GM12878 (cell line): Measurements from ENCODE around the gene CXCL8. TPM values are rescaled to one million over a fixed set of nuclear protein-coding genes. Genes with fewer than 3 reads are reported as not detected.

ENCODE experiments used
- ATAC-seq: fragments of 200-7000 bp; cut with Tn5 transposase; 3 replicates; pipeline ENCODE4 v1.9.1; 2020; ENCODE audit warnings: mild to moderate bottlenecking, moderate library complexity
- BruUV-seq: library from RNA; stranded (reverse); fragments of 400-500 nt; replicated peaks from 2 replicates; lab custom pipeline; 2021; lab: Mats Ljungman, UMichigan
- CTCF ChIA-PET: fragments of 300-600 bp; sonication (Branson Sonifier 250); formaldehyde crosslinking; extraction: SDS; loops from one replicate; lab custom pipeline; 2021; ENCODE audit warnings: inconsistent platforms; lab: Yijun Ruan, JAX
- POLR2A ChIA-PET: fragments of 350-600 bp; formaldehyde crosslinking; extraction: SDS; loops from one replicate; lab custom pipeline; 2021; ENCODE audit warnings: inconsistent platforms; lab: Charles Lee
- RAD21 ChIA-PET: fragments of 300-600 bp; sonication (Branson Sonifier 250); formaldehyde crosslinking; loops from one replicate; lab custom pipeline; 2023; ENCODE audit warnings: antibody characterized with exemption; ENCODE audit not compliant: unreplicated experiment; lab: Charles Lee
- SMC1A ChIA-PET: fragments of 300-600 bp; sonication (Branson Sonifier 250); formaldehyde crosslinking; loops from one replicate; lab custom pipeline; 2023; ENCODE audit not compliant: unreplicated experiment, uncharacterized antibody; lab: Charles Lee
- DNase-seq: peaks from one replicate; pipeline ENCODE4 v3.0.0-alpha.2; 2011; ENCODE audit warnings: low read depth, low spot score
- FAIRE-seq: peaks from 3 replicates; lab custom pipeline; 2011; peaks lifted over from hg19 to GRCh38; lab: Jason Lieb, UNC
- H2AFZ ChIP-seq: 2 replicates; pipeline ENCODE4 v1.6.0; 2011; ENCODE audit warnings: low read depth, low read length, control low read depth; ENCODE audit not compliant: control insufficient read depth
- H3K27ac ChIP-seq: 2 replicates; pipeline ENCODE4 v1.5.1; 2011; ENCODE audit warnings: control low read depth; ENCODE audit not compliant: control insufficient read depth, insufficient read depth
- H3K27me3 ChIP-seq, 2 experiments: replicated peaks in 1 of 2; 2 replicates each; pipeline versions ENCODE4 v1.6.0 to v1.6.1; 2011; ENCODE audit warnings: low read length in 1 of 2; ENCODE audit not compliant: control insufficient read depth in 2 of 2, insufficient read depth in 2 of 2
- H3K36me3 ChIP-seq, 2 experiments: 2 replicates each; pipeline ENCODE4 v1.5.1; 2011; ENCODE audit warnings: low read length in 1 of 2; ENCODE audit not compliant: control insufficient read depth in 2 of 2, insufficient read depth in 2 of 2
- H3K4me1 ChIP-seq: 2 replicates; pipeline ENCODE4 v1.6.1; 2011; ENCODE audit warnings: mild to moderate bottlenecking, low read length, moderate library complexity, mixed read lengths; ENCODE audit not compliant: control insufficient read depth, insufficient read depth
- H3K4me2 ChIP-seq: 2 replicates; pipeline ENCODE4 v1.6.0; 2011; ENCODE audit warnings: control low read depth; ENCODE audit not compliant: control insufficient read depth, insufficient read depth
- H3K4me3 ChIP-seq: fragments of 200-600 bp; sonication (generic); 2 replicates; pipeline ENCODE4 v1.5.1; 2016
- H3K79me2 ChIP-seq: 2 replicates; pipeline ENCODE4 v1.6.0; 2011; ENCODE audit warnings: low read length; ENCODE audit not compliant: control insufficient read depth, insufficient read depth
- H3K9ac ChIP-seq: 2 replicates; pipeline ENCODE4 v1.8.0; 2011; ENCODE audit warnings: low read length, control low read depth, mixed read lengths; ENCODE audit not compliant: control insufficient read depth, insufficient read depth
- H3K9me3 ChIP-seq: replicated peaks from 3 replicates; pipeline ENCODE4 v1.5.1; 2011; ENCODE audit warnings: mild to moderate bottlenecking, low read length; ENCODE audit not compliant: control insufficient read depth, insufficient read depth
- H4K20me1 ChIP-seq: 2 replicates; pipeline ENCODE4 v1.6.0; 2011; ENCODE audit not compliant: control insufficient read depth, insufficient read depth
- ATF3 ChIP-seq: IDR thresholded peaks from 2 replicates; pipeline ENCODE4 v1.6.1; 2011; ENCODE audit warnings: low read depth, mild to moderate bottlenecking, low read length, moderate library complexity, borderline replicate concordance; ENCODE audit errors: extremely low read depth
- ATF7 ChIP-seq: fragments of 450-650 bp; IDR thresholded peaks from 2 replicates; pipeline ENCODE4 v1.6.1; 2016; ENCODE audit warnings: low read depth, mild to moderate bottlenecking
- BHLHE40 ChIP-seq, 2 experiments: fragments of 450-650 bp in 1 of 2; IDR thresholded peaks; 2 replicates each; pipeline ENCODE4 v1.6.1; 2011 to 2017; ENCODE audit warnings: low read depth in 2 of 2, borderline replicate concordance in 1 of 2, improper control_type of control experiment in 1 of 2, low read length in 1 of 2, mild to moderate bottlenecking in 1 of 2
- BMI1 ChIP-seq: fragments of 450-650 bp; IDR thresholded peaks from 2 replicates; pipeline ENCODE4 v1.6.1; 2016; ENCODE audit warnings: mild to moderate bottlenecking, moderate library complexity, borderline replicate concordance
- CHD1 ChIP-seq: IDR thresholded peaks from 2 replicates; pipeline ENCODE4 v1.6.1; 2012; ENCODE audit warnings: low read depth, low read length, improper control_type of control experiment
- EP300 ChIP-seq, 2 experiments: fragments of 150-350 bp in 1 of 2; IDR thresholded peaks; 2 replicates each; pipeline ENCODE4 v1.6.1; 2011 to 2012; ENCODE audit warnings: low read depth in 2 of 2, low read length in 2 of 2, borderline replicate concordance in 1 of 2, improper control_type of control experiment in 1 of 2, inconsistent platforms in 1 of 2; ENCODE audit not compliant: control insufficient read depth in 1 of 2
- HSF1 ChIP-seq: fragments of 150-350 bp; IDR thresholded peaks from 2 replicates; pipeline ENCODE4 v1.6.1; 2014; ENCODE audit warnings: mild to moderate bottlenecking, low read depth, low read length
- IRF3 ChIP-seq: fragments of 450-650 bp; IDR thresholded peaks from 2 replicates; pipeline ENCODE4 v1.6.1; 2014; ENCODE audit warnings: mild to moderate bottlenecking
- JUND ChIP-seq: IDR thresholded peaks from 2 replicates; pipeline ENCODE4 v1.6.1; 2012; ENCODE audit warnings: low read depth, mild to moderate bottlenecking, low read length, improper control_type of control experiment, moderate library complexity
- MAX ChIP-seq: IDR thresholded peaks from 2 replicates; pipeline ENCODE4 v1.6.1; 2012; ENCODE audit warnings: low read depth, low read length, improper control_type of control experiment
- MYB ChIP-seq: fragments of 150-350 bp; IDR thresholded peaks from 2 replicates; pipeline ENCODE4 v1.6.1; 2014; ENCODE audit warnings: mild to moderate bottlenecking, low read depth, low read length, borderline replicate concordance
- POU2F2 ChIP-seq: IDR thresholded peaks from 3 replicates; pipeline ENCODE4 v1.6.1; 2011; ENCODE audit warnings: low read depth, mild to moderate bottlenecking, low read length, borderline replicate concordance
- SPI1 ChIP-seq: IDR thresholded peaks from 2 replicates; pipeline ENCODE4 v1.6.1; 2011; ENCODE audit warnings: low read depth, mild to moderate bottlenecking, low read length, moderate library complexity, borderline replicate concordance; ENCODE audit not compliant: insufficient read depth
- TARDBP ChIP-seq: IDR thresholded peaks from 2 replicates; pipeline ENCODE4 v1.6.1; 2016; ENCODE audit warnings: borderline replicate concordance
- USF2 ChIP-seq: IDR thresholded peaks from 2 replicates; pipeline ENCODE4 v1.6.1; 2011; ENCODE audit warnings: low read depth, low read length, improper control_type of control experiment, borderline replicate concordance
- ZNF384 ChIP-seq: IDR thresholded peaks from 2 replicates; pipeline ENCODE4 v1.6.1; 2012; ENCODE audit warnings: low read depth, mild to moderate bottlenecking, low read length, improper control_type of control experiment, borderline replicate concordance
- WGBS: methylation state at CpG from one replicate; pipeline ENCODE4 v1.1.6; 2016; ENCODE audit warnings: low lambda C conversion rate; ENCODE audit not compliant: insufficient replicate concordance, insufficient coverage; ENCODE audit errors: missing lambda C conversion rate; 5-methylcytosine and 5-hydroxymethylcytosine counted together
- in situ Hi-C: fragments of 300-500 bp; cut with MboI; formaldehyde crosslinking; loops from 9 replicates; pipeline ENCODE4 v1.14.3; 2018; ENCODE audit warnings: mixed read lengths
- intact Hi-C: fragments of 100-400 bp; cut with micrococcal nuclease; formaldehyde crosslinking; loops from one replicate; pipeline ENCODE4 v1.14.2; 2022; ENCODE audit not compliant: unreplicated experiment
- polyA plus RNA-seq, 11 experiments: library from polyadenylated mRNA; depleted of rRNA in 4 of 11; unstranded in 6 of 11; stranded (reverse) in 5 of 11; fragments of >200 nt; fragmentation: Nextera tagmentation in 4 of 11; fragmentation: Illumina TruSeq in 1 of 11; extraction: Ambion mirVana in 4 of 11; extraction: Trizol in 1 of 11; gene quantifications; 1 replicate in 1 of 11; 2 replicates in 10 of 11; pipeline versions ENCODE4 v1.2.1 to v1.2.3, GENCODE V29; 2011 to 2016; ENCODE audit warnings: inconsistent platforms in 2 of 11, missing spikeins in 2 of 11, low read depth in 1 of 11
- total RNA-seq, 4 experiments: library from RNA; depleted of rRNA in 3 of 4; stranded (reverse); fragments of >200 nt in 3 of 4; fragmentation: Illumina TruSeq in 1 of 4; extraction: Trizol in 1 of 4; gene quantifications; 2 replicates each; pipeline versions ENCODE4 v1.2.1 to v1.2.3, GENCODE V29; 2013 to 2021

Gene CXCL8
- total and polyA plus RNA-seq, 10 of the 15 experiments (the other 5 are each of a cell fraction or from before 2014, with no cell fraction given): 0.09 to 0.36 (median 0.19) TPM; not detected in 1

- no peak for TF ChIP-seq EP300 (IDR thresholded peaks at IDR 0.05; ENCODE audit: borderline replicate concordance in 1 of 2, control insufficient read depth in 1 of 2, low read depth in 2 of 2, low read length in 2 of 2)
- no peak for TF ChIP-seq JUND
These were observed 32.3 kb upstream of the CXCL8 start (continued) for GRCh38 chr4:73707918-73708577.

GRCh38 chr4:73709451-73710033 lies 30.8 kb upstream of the CXCL8 start:
- CTCF ChIA-PET: no interaction called here
- H2AFZ ChIP-seq: no peak overlapping the region
- no peak for FAIRE-seq
- H3K4me2 ChIP-seq: no peak overlapping the region
- WGBS: 14% methylated on average over 2 of the region's 2 CpGs
- H4K20me1 ChIP-seq: no peaks in the 10 kb centered on the region
- no TSS peak for BruUV-seq
- no peaks in the 10 kb centered on the region for H3K36me3 ChIP-seq
- no peak for TF ChIP-seq TARDBP
- no peak for TF ChIP-seq IRF3
- TF ChIP-seq MYB: no peak
- no peak for TF ChIP-seq USF2
- TF ChIP-seq ATF7: 0 out of 2 replicates have a peak, but pooled peaks have one; percentile 14
- no peak for TF ChIP-seq MAX
- no peak for TF ChIP-seq ATF3
- no peak for TF ChIP-seq CHD1
- TF ChIP-seq BMI1: no peak
- TF ChIP-seq BHLHE40 (IDR thresholded peaks at IDR 0.05; ENCODE audit: borderline replicate concordance in 1 of 2, low read depth in 2 of 2, low read length in 1 of 2): no peak
- no peak for TF ChIP-seq ZNF384
- TF ChIP-seq HSF1: no peak
- 0 out of 2 replicates have a peak, but pooled peaks have one; percentile 14 for TF ChIP-seq SPI1
- no peak for TF ChIP-seq POU2F2
- in situ Hi-C loops: no loop called here
- SMC1A ChIA-PET: no interaction called here
- ATAC-seq: no peak
- no peak for DNase-seq
- H3K4me3 ChIP-seq: no peak overlapping the region
- no peaks in the 10 kb centered on the region; a peak in 1 of 4 replicates for H3K27me3 ChIP-seq
- H3K9me3 ChIP-seq: no peaks in the 10 kb centered on the region
- no peak overlapping the region for H3K9ac ChIP-seq
- intact Hi-C loops: loop anchor here (5.0 kb wide), 1 partner anchor 117 kb away; no protein-coding TSS in a partner anchor
- RAD21 ChIA-PET: no interaction called here
- H3K27ac ChIP-seq: no peak overlapping the region
- no peaks in the 10 kb centered on the region for H3K79me2 ChIP-seq
- POLR2A ChIA-PET: no interaction called here
- no peaks in the 10 kb centered on the region for H3K4me1 ChIP-seq
